Testis (tissue), 3 donors: ENCODE data around the gene RAPH1. TPM values are rescaled to one million over a fixed set of nuclear protein-coding genes. Genes with fewer than 3 reads are reported as not detected.

ENCODE experiments used
- DNase-seq: peaks from one replicate; pipeline ENCODE4 v3.0.0-alpha.2; 2019
- H3K27ac ChIP-seq, 2 donors: fragments of 200-600 bp; sonication (generic); one replicate each; pipeline ENCODE4 v1.5.1; 2019
- H3K27me3 ChIP-seq: fragments of 200-600 bp; sonication (generic); one replicate; pipeline ENCODE4 v1.5.1; 2019
- H3K36me3 ChIP-seq: fragments of 200-600 bp; sonication (generic); one replicate; pipeline ENCODE4 v1.5.1; 2017; ENCODE audit warnings: low read depth; ENCODE audit errors: missing control alignments
- H3K4me1 ChIP-seq: fragments of 200-600 bp; sonication (generic); one replicate; pipeline ENCODE4 v1.5.1; 2019
- H3K4me3 ChIP-seq, 2 donors: fragments of 200-600 bp; sonication (generic); one replicate each; pipeline ENCODE4 v1.5.1; 2017 to 2019
- H3K9me3 ChIP-seq: fragments of 200-600 bp; sonication (generic); one replicate; pipeline ENCODE4 v1.5.1; 2017
- CTCF ChIP-seq, 3 experiments: fragments of 450-650 bp in 2 of 3; fragments of 200-600 bp in 1 of 3; sonication (generic) in 1 of 3; IDR thresholded peaks; one replicate each; pipeline ENCODE4 v1.5.1; 2016 to 2019; ENCODE audit warnings: antibody characterized with exemption in 3 of 3, mild to moderate bottlenecking in 2 of 3, moderate library complexity in 1 of 3
- POLR2A ChIP-seq: fragments of 450-650 bp; IDR thresholded peaks from one replicate; pipeline ENCODE4 v1.6.1; 2017; ENCODE audit warnings: antibody characterized with exemption, mild to moderate bottlenecking, moderate library complexity
- WGBS, 2 donors: methylation state at CpG; one replicate each; pipeline ENCODE4 v1.1.5; 2018; 5-methylcytosine and 5-hydroxymethylcytosine counted together
- intact Hi-C: fragments of 100-400 bp; cut with DNase I; formaldehyde crosslinking; loops from one replicate; pipeline ENCODE4 v1.15.1; 2023; ENCODE audit warnings: low total_unique reads
- polyA plus RNA-seq: library from polyadenylated mRNA; stranded (reverse); fragments of 350-450 nt; fragmentation: Illumina TruSeq; extraction: RNeasy Lipid Tissue Mini Kit (QIAGEN cat#74804); gene quantifications from one replicate; pipeline ENCODE4 v1.2.3, GENCODE V29; 2014; ENCODE audit warnings: low read depth, low replicate concordance; ENCODE audit not compliant: insufficient read depth
- total RNA-seq, 2 donors: library from RNA; depleted of rRNA; stranded (reverse); fragments of >200 nt; gene quantifications; one replicate each; pipeline ENCODE4 v1.2.3, GENCODE V29; 2016

The RAPH1 gene
- total and polyA plus RNA-seq, 3 donors from 2014 or later: 22.1 to 36.5 (median 31.1) TPM

GRCh38 chr2:203412546-203413331 lies 122.4 kb downstream of the RAPH1 start:
- 54 to 57% methylated on average over 7 of the region's 7 CpGs for WGBS, 2 donors

DNA sequence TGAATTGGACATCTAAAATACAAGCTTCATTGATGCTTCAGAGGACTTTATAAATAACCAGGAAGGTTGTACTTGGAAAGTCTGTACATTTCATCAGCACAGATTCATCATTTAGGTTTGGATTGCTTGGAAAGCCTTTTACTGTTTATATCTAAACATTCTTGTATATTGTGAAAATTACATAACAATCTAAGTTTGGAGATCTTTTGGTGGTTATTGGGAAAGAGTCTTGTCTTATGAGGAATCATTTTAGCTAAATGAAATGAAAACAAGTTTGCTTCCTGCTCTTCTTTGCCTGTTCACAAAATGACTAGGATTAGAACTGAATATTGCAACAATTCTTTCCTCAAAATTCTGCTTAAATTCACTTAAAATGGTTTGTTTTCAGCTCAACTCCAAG lies 127.6 kb downstream of the RAPH1 start:
- no peak overlapping the region for H3K27ac ChIP-seq
- no peak for TF ChIP-seq CTCF (IDR thresholded peaks at IDR 0.05)
- no peak for TF ChIP-seq POLR2A
- H3K9me3 ChIP-seq: no peaks in the 10 kb centered on the region
- no peak for DNase-seq
- H3K4me3 ChIP-seq: no peak overlapping the region
- H3K36me3 ChIP-seq: no peaks in the 10 kb centered on the region
- H3K4me1 ChIP-seq: peaks cover 1% of the 10 kb centered on the region
- intact Hi-C loops: no loop called here
- no peaks in the 10 kb centered on the region for H3K27me3 ChIP-seq

More at GRCh38 chr2:203412546-203413331, 122.4 kb downstream of the RAPH1 start:
- intact Hi-C loops: no loop called here
- Histone ChIP-seq H3K36me3 (no peaks in the 10 kb centered on the region), H3K27me3 (no peaks in the 10 kb centered on the region), H3K4me3 (no peak overlapping the region), H3K9me3 (no peaks in the 10 kb centered on the region), H3K27ac (no peak overlapping the region), H3K4me1 (peaks cover 4% of the 10 kb centered on the region)
- TF ChIP-seq POLR2A: no peak
- no peak for TF ChIP-seq CTCF (IDR thresholded peaks at IDR 0.05)
- peak; percentile 25 for DNase-seq

DNA sequence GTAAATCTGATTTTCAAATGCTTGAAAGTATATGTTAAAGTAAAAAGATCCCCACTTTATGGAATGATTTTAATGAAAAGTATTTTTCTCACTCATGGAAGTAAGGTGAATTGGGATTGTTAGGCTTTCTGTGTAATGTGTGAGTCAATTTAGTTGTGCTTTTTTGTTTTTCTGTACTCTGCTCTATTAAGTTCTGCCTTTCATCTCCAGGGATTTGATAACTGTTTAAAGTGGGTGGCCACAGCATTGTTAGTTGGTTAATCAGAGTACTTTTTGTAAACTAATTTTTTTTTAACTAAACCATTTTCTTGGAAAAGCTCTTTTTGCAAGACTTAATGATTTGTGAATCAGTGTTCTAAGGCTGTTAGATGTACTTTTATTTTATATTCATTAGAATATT lies 130.1 kb downstream of the RAPH1 start:
- TF ChIP-seq POLR2A (no peak), CTCF (IDR thresholded peaks at IDR 0.05) (no peak)

DNA sequence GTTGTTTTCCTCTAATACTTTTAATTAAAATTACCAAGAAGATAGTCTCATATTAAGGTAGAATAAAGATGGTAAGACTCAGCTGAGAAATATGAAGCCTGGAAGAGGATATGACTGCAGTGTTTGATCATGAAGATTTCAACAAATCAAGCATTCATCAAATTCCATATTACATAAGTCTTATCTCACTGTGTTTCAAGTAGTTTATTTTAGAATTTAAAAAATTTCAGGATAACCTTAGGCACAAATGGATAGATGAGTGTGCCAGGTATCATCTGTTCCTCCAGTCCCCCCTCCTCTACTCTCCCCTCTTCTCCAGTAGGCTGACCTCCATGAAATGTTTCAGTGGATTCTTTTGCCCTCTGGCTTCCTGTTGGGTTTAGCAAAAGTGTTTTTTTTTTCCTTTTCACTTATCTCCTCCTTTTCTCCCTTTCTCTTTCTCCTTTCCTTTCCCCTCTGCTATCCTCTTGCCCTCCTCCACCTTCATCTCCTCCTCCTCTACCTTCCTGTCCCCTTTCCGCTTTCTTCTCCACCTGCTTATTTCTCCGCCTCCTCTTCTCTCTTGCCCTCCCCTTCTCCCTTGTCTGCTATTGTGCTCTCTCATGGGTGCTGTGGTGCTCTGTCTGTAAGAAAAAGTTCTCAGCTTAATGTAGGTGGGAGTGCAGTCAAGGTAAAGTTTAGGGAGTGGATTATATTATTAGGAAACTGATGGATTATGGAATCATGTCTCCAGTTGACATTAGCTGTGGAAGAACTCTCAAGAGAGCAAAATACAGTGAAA lies 134.1 kb downstream of the RAPH1 start:
- Histone ChIP-seq H3K4me3 (no peak overlapping the region), H3K4me1 (no peaks in the 10 kb centered on the region), H3K27me3 (no peaks in the 10 kb centered on the region), H3K9me3 (no peaks in the 10 kb centered on the region), H3K36me3 (no peaks in the 10 kb centered on the region), H3K27ac (no peak overlapping the region)
- TF ChIP-seq CTCF (IDR thresholded peaks at IDR 0.05): no peak
- no peak for TF ChIP-seq POLR2A
- 96 to 100% methylated on average over 2 of the region's 2 CpGs for WGBS, 2 donors
- no peak for DNase-seq
- intact Hi-C loops: no loop called here

More for the DNA sequence above, 130.1 kb downstream of the RAPH1 start:
- H3K4me1 ChIP-seq: no peaks in the 10 kb centered on the region
- intact Hi-C loops: no loop called here
- no peak for DNase-seq
- H3K4me3 ChIP-seq: no peak overlapping the region
- no peaks in the 10 kb centered on the region for H3K36me3 ChIP-seq
- no peaks in the 10 kb centered on the region for H3K27me3 ChIP-seq
- no peak overlapping the region for H3K27ac ChIP-seq
- H3K9me3 ChIP-seq: no peaks in the 10 kb centered on the region
